Endothelial cell of umbilical vein (primary cell): ENCODE results near the gene DDX10. TPM values are rescaled to one million over a fixed set of nuclear protein-coding genes. Genes with fewer than 3 reads are reported as not detected.

Experiments
- BruUV-seq: library from RNA; stranded (reverse); fragments of 400-500 nt; replicated peaks from 2 replicates; lab custom pipeline; 2021; lab: Mats Ljungman, UMichigan
- CTCF ChIA-PET: fragments of 300-600, 350-600 bp; sonication (Branson Sonifier 250); formaldehyde crosslinking; loops from one replicate; lab custom pipeline; 2021; ENCODE audit warnings: antibody characterized with exemption, inconsistent platforms; lab: Charles Lee
- POLR2A ChIA-PET: fragments of 300-600, 350-600 bp; sonication (Branson Sonifier 250); formaldehyde crosslinking; loops from one replicate; lab custom pipeline; 2021; ENCODE audit warnings: antibody characterized with exemption, inconsistent platforms; lab: Charles Lee
- DNase-seq: peaks from one replicate; pipeline ENCODE4 v3.0.0-alpha.2; 2011; ENCODE audit warnings: low read depth, low spot score
- FAIRE-seq: peaks from 2 replicates; lab custom pipeline; 2011; peaks lifted over from hg19 to GRCh38; lab: Jason Lieb, UNC
- H2AFZ ChIP-seq: 2 replicates; pipeline ENCODE4 v1.6.0; 2012; ENCODE audit warnings: low read depth, low read length, control low read depth, inconsistent platforms
- H3K27ac ChIP-seq: 2 replicates; pipeline ENCODE4 v1.5.1; 2011; ENCODE audit warnings: low read depth, mild to moderate bottlenecking, control low read depth, low read length, moderate library complexity; ENCODE audit not compliant: insufficient read depth
- H3K27me3 ChIP-seq, 2 experiments: 2 replicates each; pipeline versions ENCODE4 v1.6.0 to v1.6.1; 2011; ENCODE audit warnings: low read length in 2 of 2, mixed read lengths in 1 of 2; ENCODE audit not compliant: control insufficient read depth in 2 of 2, insufficient read depth in 2 of 2
- H3K36me3 ChIP-seq, 2 experiments: 2 replicates in 1 of 2; 3 replicates in 1 of 2; pipeline ENCODE4 v1.5.1; 2011; ENCODE audit warnings: low read length in 2 of 2, mild to moderate bottlenecking in 1 of 2, moderate library complexity in 1 of 2; ENCODE audit not compliant: control insufficient read depth in 2 of 2, insufficient read depth in 2 of 2; ENCODE audit errors: extremely low read depth in 1 of 2
- H3K4me1 ChIP-seq: 3 replicates; pipeline ENCODE4 v1.5.1; 2011; ENCODE audit warnings: mild to moderate bottlenecking, low read length; ENCODE audit not compliant: control insufficient read depth, insufficient read depth; ENCODE audit errors: extremely low read depth
- H3K4me2 ChIP-seq: 2 replicates; pipeline ENCODE4 v1.6.1; 2011; ENCODE audit warnings: low read length, control low read depth, mixed read lengths; ENCODE audit not compliant: insufficient read depth
- H3K4me3 ChIP-seq, 3 experiments: fragments of 200-600 bp in 1 of 3; sonication (generic), shearing (Covaris generic) in 1 of 3; replicated peaks in 1 of 3; 2 replicates each; pipeline ENCODE4 v1.5.1; 2011 to 2016; ENCODE audit warnings: control low read depth in 3 of 3, low read length in 3 of 3, mild to moderate bottlenecking in 2 of 3, inconsistent platforms in 1 of 3, low read depth in 1 of 3, moderate library complexity in 1 of 3; ENCODE audit not compliant: insufficient read depth in 1 of 3
- H3K79me2 ChIP-seq: 2 replicates; pipeline ENCODE4 v1.6.0; 2012; ENCODE audit warnings: low read length, inconsistent platforms; ENCODE audit not compliant: control insufficient read depth, insufficient read depth
- H3K9ac ChIP-seq: replicated peaks from 2 replicates; pipeline ENCODE3; 2011; ENCODE audit warnings: low read length, control low read depth; ENCODE audit not compliant: insufficient read depth; ENCODE audit errors: extremely low read depth
- H3K9me1 ChIP-seq: replicated peaks from 3 replicates; pipeline ENCODE4 v1.6.0; 2011; ENCODE audit warnings: mild to moderate bottlenecking, low read length; ENCODE audit not compliant: control insufficient read depth, insufficient read depth; ENCODE audit errors: extremely low read depth
- H3K9me3 ChIP-seq: replicated peaks from 2 replicates; pipeline ENCODE4 v1.5.1; 2012; ENCODE audit warnings: low read length, inconsistent platforms; ENCODE audit not compliant: control insufficient read depth, insufficient read depth
- H4K20me1 ChIP-seq: replicated peaks from 2 replicates; pipeline ENCODE3; 2011; ENCODE audit warnings: mild to moderate bottlenecking, low read length; ENCODE audit not compliant: control insufficient read depth, insufficient read depth; ENCODE audit errors: extremely low read depth
- EZH2 ChIP-seq: IDR thresholded peaks from 2 replicates; pipeline ENCODE4 v1.6.1; 2012; ENCODE audit warnings: borderline replicate concordance, low read depth, mild to moderate bottlenecking, moderate library complexity, low read length, inconsistent platforms; ENCODE audit not compliant: severe bottlenecking
- FOS ChIP-seq: IDR thresholded peaks from 2 replicates; pipeline ENCODE4 v1.6.1; 2011; ENCODE audit warnings: mild to moderate bottlenecking, low read length, moderate library complexity, borderline replicate concordance; ENCODE audit not compliant: insufficient read depth
- GATA2 ChIP-seq: IDR thresholded peaks from 2 replicates; pipeline ENCODE4 v1.7.0; 2011; ENCODE audit warnings: low read depth, mild to moderate bottlenecking, moderate library complexity, mixed read lengths, low read length; ENCODE audit not compliant: insufficient read length, insufficient read depth
- JUN ChIP-seq: IDR thresholded peaks from 2 replicates; pipeline ENCODE4 v1.6.1; 2011; ENCODE audit warnings: borderline replicate concordance, low read depth; ENCODE audit not compliant: insufficient read length, insufficient read depth
- MAX ChIP-seq: IDR thresholded peaks from 2 replicates; pipeline ENCODE4 v1.6.1; 2011; ENCODE audit not compliant: insufficient read depth, insufficient read length
- MYC ChIP-seq: IDR thresholded peaks from one replicate; pipeline ENCODE4 v1.6.1; 2011; ENCODE audit warnings: mild to moderate bottlenecking, low read depth, low read length
- POLR2A ChIP-seq: IDR thresholded peaks from 2 replicates; pipeline ENCODE4 v1.6.1; 2012; ENCODE audit warnings: low read depth, mild to moderate bottlenecking, control low read depth, low read length
- POLR2AphosphoS5 ChIP-seq: IDR thresholded peaks from 2 replicates; pipeline ENCODE4 v1.6.1; 2012; ENCODE audit warnings: low read depth, mild to moderate bottlenecking, control low read depth, low read length, moderate library complexity; ENCODE audit not compliant: insufficient read depth
- dilution Hi-C: fragments of 300-500 bp; cut with MboI; formaldehyde crosslinking; loops from one replicate; pipeline ENCODE4 v1.15.0; 2019; ENCODE audit warnings: low sequenced_read_pairs; ENCODE audit not compliant: extremely low pct_ligation_motif_present
- intact Hi-C: fragments of 100-400 bp; cut with micrococcal nuclease; formaldehyde crosslinking; loops from one replicate; pipeline ENCODE4 v1.10.0; 2022
- polyA plus RNA-seq, 4 experiments: library from polyadenylated mRNA; depleted of rRNA in 3 of 4; stranded (reverse) in 3 of 4; unstranded in 1 of 4; fragments of >200 nt; gene quantifications; 2 replicates each; pipeline versions ENCODE4 v1.2.1 to v1.2.3, GENCODE V29; 2011 to 2012; ENCODE audit warnings: missing spikeins in 1 of 4
- total RNA-seq: library from RNA; stranded (reverse); gene quantifications from 2 replicates; pipeline ENCODE4 v1.2.3, GENCODE V29; 2021
- TF ChIP-seq, protein P1 (sequence below), 2 donors: IDR thresholded peaks; 1 replicate in 1 of 2; 2 replicates in 1 of 2; pipeline ENCODE4 v1.5.1; 2011; ENCODE audit warnings: low read length in 2 of 2, mild to moderate bottlenecking in 2 of 2, moderate library complexity in 2 of 2, control low read depth in 1 of 2, inconsistent platforms in 1 of 2, low read depth in 1 of 2; ENCODE audit not compliant: insufficient read depth in 1 of 2; ENCODE audit errors: extremely low read depth in 1 of 2

The DDX10 gene
- total and polyA plus RNA-seq, 2 donors (not counting 3 experiments of a cell fraction or from before 2014, with no cell fraction given): 29.8 to 35.2 TPM

DNA sequence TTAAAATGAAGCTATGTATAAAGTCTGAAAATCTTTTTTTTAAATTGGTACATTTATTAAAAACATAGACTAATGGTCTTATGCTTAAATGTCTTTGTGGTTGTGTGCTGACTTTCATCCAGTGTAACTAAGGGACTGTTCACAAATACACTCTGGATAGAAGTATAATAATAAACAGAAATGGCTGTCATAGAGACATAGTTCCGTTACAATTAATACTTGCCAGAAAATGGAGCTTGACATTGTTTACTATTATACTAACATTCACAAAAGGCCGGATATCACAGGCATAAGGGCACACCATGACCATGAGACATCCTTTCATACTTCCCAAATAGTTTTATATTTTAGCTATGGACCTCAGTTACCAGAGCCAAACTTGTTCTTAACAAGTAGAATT is 161.3 kb downstream of the DDX10 start:
- CTCF ChIA-PET: interaction anchor here (0.6 to 1.0 kb wide), 2 partner anchors 32 to 44 kb away, joined by 3 read pairs; no protein-coding TSS in a partner anchor
- H3K36me3 ChIP-seq: no peaks in the 10 kb centered on the region
- no peak overlapping the region for H2AFZ ChIP-seq
- TF ChIP-seq JUN (no peak), GATA2 (no peak), MYC (no peak), POLR2A (no peak), POLR2AphosphoS5 (no peak)
- TF ChIP-seq, protein P1, sequence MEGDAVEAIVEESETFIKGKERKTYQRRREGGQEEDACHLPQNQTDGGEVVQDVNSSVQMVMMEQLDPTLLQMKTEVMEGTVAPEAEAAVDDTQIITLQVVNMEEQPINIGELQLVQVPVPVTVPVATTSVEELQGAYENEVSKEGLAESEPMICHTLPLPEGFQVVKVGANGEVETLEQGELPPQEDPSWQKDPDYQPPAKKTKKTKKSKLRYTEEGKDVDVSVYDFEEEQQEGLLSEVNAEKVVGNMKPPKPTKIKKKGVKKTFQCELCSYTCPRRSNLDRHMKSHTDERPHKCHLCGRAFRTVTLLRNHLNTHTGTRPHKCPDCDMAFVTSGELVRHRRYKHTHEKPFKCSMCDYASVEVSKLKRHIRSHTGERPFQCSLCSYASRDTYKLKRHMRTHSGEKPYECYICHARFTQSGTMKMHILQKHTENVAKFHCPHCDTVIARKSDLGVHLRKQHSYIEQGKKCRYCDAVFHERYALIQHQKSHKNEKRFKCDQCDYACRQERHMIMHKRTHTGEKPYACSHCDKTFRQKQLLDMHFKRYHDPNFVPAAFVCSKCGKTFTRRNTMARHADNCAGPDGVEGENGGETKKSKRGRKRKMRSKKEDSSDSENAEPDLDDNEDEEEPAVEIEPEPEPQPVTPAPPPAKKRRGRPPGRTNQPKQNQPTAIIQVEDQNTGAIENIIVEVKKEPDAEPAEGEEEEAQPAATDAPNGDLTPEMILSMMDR (IDR thresholded peaks at IDR 0.05; ENCODE audit: extremely low read depth in 1 of 2, insufficient read depth in 1 of 2, low read depth in 1 of 2, low read length in 2 of 2): no peak
- no peaks in the 10 kb centered on the region for H3K27me3 ChIP-seq
- H3K4me2 ChIP-seq: no peak overlapping the region
- H4K20me1 ChIP-seq: no peaks in the 10 kb centered on the region
- FAIRE-seq (peak; percentile 18), DNase-seq (no peak)
- peaks cover 9% of the 10 kb centered on the region for H3K4me1 ChIP-seq
- H3K9me3 ChIP-seq: no peaks in the 10 kb centered on the region
- no peak overlapping the region for H3K9ac ChIP-seq
- H3K9me1 ChIP-seq: no peaks in the 10 kb centered on the region
- intact Hi-C loops (no loop called here), dilution Hi-C loops (no loop called here)
- POLR2A ChIA-PET: no interaction called here
- H3K27ac ChIP-seq: no peak overlapping the region
- H3K79me2 ChIP-seq: peaks cover 11% of the 10 kb centered on the region
- no TSS peak for BruUV-seq
- no peak overlapping the region for H3K4me3 ChIP-seq

DNA sequence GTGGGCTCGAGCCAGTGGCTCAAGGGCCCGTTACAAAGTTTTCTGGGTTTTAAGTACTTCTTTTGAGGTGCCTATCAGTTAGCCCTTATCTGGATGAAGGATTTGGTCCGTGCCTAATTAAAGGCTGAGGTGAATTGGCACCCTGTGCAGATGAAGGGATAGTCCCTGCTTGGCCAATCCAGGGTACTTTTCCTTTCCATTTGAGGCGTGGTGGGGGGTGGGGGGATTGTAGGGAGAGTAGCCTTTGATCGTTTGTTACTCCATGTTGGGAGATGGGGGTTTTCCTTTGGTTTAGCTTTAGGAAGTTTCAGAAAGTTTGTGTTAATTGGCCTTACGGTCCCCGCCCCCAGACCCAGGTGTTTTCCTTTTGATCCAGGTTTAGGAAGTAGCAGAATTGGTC is 170.8 kb downstream of the DDX10 start:
- dilution Hi-C loops: no loop called here
- BruUV-seq: no TSS peak

More for the DNA sequence above, 170.8 kb downstream of the DDX10 start:
- no peak for DNase-seq
- intact Hi-C loops: no loop called here
- H3K9me1 ChIP-seq: no peaks in the 10 kb centered on the region
- FAIRE-seq: no peak
- no peaks in the 10 kb centered on the region for H3K9me3 ChIP-seq
- no peaks in the 10 kb centered on the region for H3K4me1 ChIP-seq
- no peaks in the 10 kb centered on the region for H3K36me3 ChIP-seq
- ChIA-PET CTCF (no interaction called here), POLR2A (no interaction called here)
- no peaks in the 10 kb centered on the region for H3K79me2 ChIP-seq
- H3K27ac ChIP-seq: no peak overlapping the region
- H2AFZ ChIP-seq: no peak overlapping the region
- no peaks in the 10 kb centered on the region for H4K20me1 ChIP-seq
- H3K27me3 ChIP-seq: no peaks in the 10 kb centered on the region
- TF ChIP-seq MYC: no peak
- TF ChIP-seq FOS: no peak
- no peak for TF ChIP-seq JUN
- TF ChIP-seq POLR2AphosphoS5: no peak
- TF ChIP-seq GATA2: no peak
- TF ChIP-seq, protein P1 (IDR thresholded peaks at IDR 0.05; ENCODE audit: extremely low read depth in 1 of 2, insufficient read depth in 1 of 2, low read depth in 1 of 2, low read length in 2 of 2): no peak
- TF ChIP-seq EZH2: no peak
- TF ChIP-seq POLR2A: no peak
- no peak for TF ChIP-seq MAX
- no peak overlapping the region for H3K4me3 ChIP-seq
- H3K9ac ChIP-seq: no peak overlapping the region
- no peak overlapping the region for H3K4me2 ChIP-seq
